Gastrocnemius medialis (tissue), 4 donors: ENCODE measurements around the gene TTLL12. TPM values are rescaled to one million over a fixed set of nuclear protein-coding genes. Genes with fewer than 3 reads are reported as not detected.

ENCODE experiments used
- ATAC-seq, 2 donors: fragments of 150-250 bp; one replicate each; pipeline ENCODE4 v1.9.1; 2016
- DNase-seq, 2 donors: peaks; one replicate each; pipeline ENCODE4 v3.0.0-alpha.2; 2019
- H3K27ac ChIP-seq, 4 donors: fragments of 200-600 bp; sonication (generic); 1 replicate in 1 of 4; 2 replicates in 3 of 4; pipeline ENCODE4 v1.5.1; 2016 to 2018; ENCODE audit warnings: mild to moderate bottlenecking in 2 of 4, moderate library complexity in 1 of 4
- H3K27me3 ChIP-seq, 3 donors: fragments of 200-600 bp; sonication (generic) in 2 of 3; 1 replicate in 1 of 3; 2 replicates in 2 of 3; pipeline versions ENCODE4 v1.5.1 to v1.6.0; 2016 to 2019; ENCODE audit warnings: mild to moderate bottlenecking in 1 of 3, moderate library complexity in 1 of 3
- H3K36me3 ChIP-seq, 2 donors: fragments of 200-600 bp; sonication (generic) in 1 of 2; one replicate each; pipeline ENCODE4 v1.5.1; 2017 to 2018
- H3K4me1 ChIP-seq, 2 donors: fragments of 200-600 bp; sonication (generic) in 1 of 2; one replicate each; pipeline ENCODE4 v1.5.1; 2016 to 2017; ENCODE audit warnings: mild to moderate bottlenecking in 2 of 2
- H3K4me3 ChIP-seq, 4 donors: fragments of 200-600 bp; sonication (generic) in 3 of 4; 1 replicate in 1 of 4; 2 replicates in 3 of 4; pipeline ENCODE4 v1.5.1; 2016 to 2019; ENCODE audit warnings: mild to moderate bottlenecking in 2 of 4
- H3K9me3 ChIP-seq, 3 donors: fragments of 200-600 bp; sonication (generic) in 2 of 3; 1 replicate in 1 of 3; 2 replicates in 2 of 3; pipeline ENCODE4 v1.5.1; 2016 to 2019
- POLR2A ChIP-seq, 2 donors: fragments of 450-650 bp; IDR thresholded peaks; one replicate each; pipeline ENCODE4 v1.6.1; 2017; ENCODE audit warnings: antibody characterized with exemption in 2 of 2, mild to moderate bottlenecking in 2 of 2, moderate library complexity in 2 of 2
- in situ Hi-C, 4 donors: fragments of 200-750 bp; cut with MboI; loops; one replicate each; pipeline versions ENCODE4 v1.15.0 to v1.8.0; 2017; ENCODE audit warnings: low sequenced_read_pairs in 4 of 4
- intact Hi-C: fragments of 100-400 bp; cut with DNase I; formaldehyde crosslinking; loops from one replicate; pipeline ENCODE4 v1.15.1; 2023; ENCODE audit warnings: low total_unique reads
- total RNA-seq, 4 donors: library from RNA; depleted of rRNA; stranded (reverse); fragments of >200 nt; gene quantifications; one replicate each; pipeline versions ENCODE4 v1.1.0 to v1.2.3, GENCODE V29; 2016
- TF ChIP-seq, protein P1 (sequence below), 5 experiments: fragments of 450-650 bp in 3 of 5; fragments of 200-600 bp in 2 of 5; sonication (generic) in 2 of 5; IDR thresholded peaks in 4 of 5; conservative IDR thresholded peaks in 1 of 5; 1 replicate in 4 of 5; 2 replicates in 1 of 5; pipeline ENCODE4 v1.5.1; 2016 to 2019; ENCODE audit warnings: antibody characterized with exemption in 5 of 5, mild to moderate bottlenecking in 3 of 5, moderate library complexity in 3 of 5

Gene TTLL12
- total RNA-seq, 4 donors from 2014 or later: 13.7 to 41.8 (median 19.6) TPM

DNA sequence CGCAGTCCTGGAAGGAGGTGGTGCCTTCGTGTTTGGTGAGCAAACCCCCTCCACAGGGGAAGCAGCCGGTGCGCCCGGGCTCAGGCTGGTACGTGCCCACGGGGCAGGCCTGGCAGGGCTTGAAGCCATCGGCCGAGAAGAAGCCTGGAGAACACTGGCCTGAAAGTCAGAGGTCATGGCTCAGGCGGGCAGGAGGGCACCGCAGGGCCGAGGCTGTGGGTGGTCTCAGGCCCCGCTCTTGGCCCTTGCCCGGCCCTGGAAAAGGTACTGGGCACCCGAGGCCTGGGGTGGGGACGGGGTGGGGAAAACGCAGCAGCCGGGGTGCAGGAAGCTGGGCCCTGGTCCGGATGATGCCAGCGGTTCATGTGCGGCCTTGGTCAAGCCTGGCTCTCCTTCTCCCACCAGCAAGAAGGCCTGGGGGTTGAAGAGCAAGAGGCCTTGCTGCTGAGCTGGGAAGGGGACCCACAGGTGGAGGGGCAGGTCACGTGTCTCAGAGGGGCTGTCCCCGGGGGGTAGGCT lies 25.6 kb upstream of the TTLL12 start:
- TF ChIP-seq, protein P1, sequence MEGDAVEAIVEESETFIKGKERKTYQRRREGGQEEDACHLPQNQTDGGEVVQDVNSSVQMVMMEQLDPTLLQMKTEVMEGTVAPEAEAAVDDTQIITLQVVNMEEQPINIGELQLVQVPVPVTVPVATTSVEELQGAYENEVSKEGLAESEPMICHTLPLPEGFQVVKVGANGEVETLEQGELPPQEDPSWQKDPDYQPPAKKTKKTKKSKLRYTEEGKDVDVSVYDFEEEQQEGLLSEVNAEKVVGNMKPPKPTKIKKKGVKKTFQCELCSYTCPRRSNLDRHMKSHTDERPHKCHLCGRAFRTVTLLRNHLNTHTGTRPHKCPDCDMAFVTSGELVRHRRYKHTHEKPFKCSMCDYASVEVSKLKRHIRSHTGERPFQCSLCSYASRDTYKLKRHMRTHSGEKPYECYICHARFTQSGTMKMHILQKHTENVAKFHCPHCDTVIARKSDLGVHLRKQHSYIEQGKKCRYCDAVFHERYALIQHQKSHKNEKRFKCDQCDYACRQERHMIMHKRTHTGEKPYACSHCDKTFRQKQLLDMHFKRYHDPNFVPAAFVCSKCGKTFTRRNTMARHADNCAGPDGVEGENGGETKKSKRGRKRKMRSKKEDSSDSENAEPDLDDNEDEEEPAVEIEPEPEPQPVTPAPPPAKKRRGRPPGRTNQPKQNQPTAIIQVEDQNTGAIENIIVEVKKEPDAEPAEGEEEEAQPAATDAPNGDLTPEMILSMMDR (IDR thresholded peaks at IDR 0.05 in 4 of 5, conservative IDR thresholded peaks at IDR 0.05 in 1 of 5): no peak
- no peak for TF ChIP-seq POLR2A (IDR thresholded peaks at IDR 0.05)
- Histone ChIP-seq H3K9me3 (no peaks in the 10 kb centered on the region), H3K4me3 (no peak overlapping the region), H3K36me3 (no peaks in the 10 kb centered on the region), H3K27me3 (no peaks in the 10 kb centered on the region), H3K4me1 (no peaks in the 10 kb centered on the region), H3K27ac (no peak overlapping the region)
- no peak for DNase-seq
- in situ Hi-C loops: no loop called here
- no peak for ATAC-seq
- intact Hi-C loops: no loop called here

- no peak for TF ChIP-seq POLR2A (IDR thresholded peaks at IDR 0.05)
- TF ChIP-seq, protein P1 (IDR thresholded peaks at IDR 0.05 in 4 of 5, conservative IDR thresholded peaks at IDR 0.05 in 1 of 5): no peak
- Histone ChIP-seq H3K9me3 (no peaks in the 10 kb centered on the region), H3K4me3 (no peak overlapping the region), H3K4me1 (no peaks in the 10 kb centered on the region), H3K27me3 (no peaks in the 10 kb centered on the region), H3K27ac (no peak overlapping the region), H3K36me3 (no peaks in the 10 kb centered on the region)
- intact Hi-C loops: no loop called here
- ATAC-seq: no peak
- in situ Hi-C loops: no loop called here
- DNase-seq: no peak
Observed at GRCh38 chr22:43211941-43212433, 25.1 kb upstream of the TTLL12 start.

GRCh38 chr22:43210631-43211515 lies 23.9 kb upstream of the TTLL12 start:
- intact Hi-C loops (no loop called here), in situ Hi-C loops (no loop called here)
- Histone ChIP-seq H3K27ac (no peak overlapping the region), H3K27me3 (no peaks in the 10 kb centered on the region), H3K4me3 (no peak overlapping the region), H3K9me3 (no peaks in the 10 kb centered on the region), H3K36me3 (no peaks in the 10 kb centered on the region), H3K4me1 (no peaks in the 10 kb centered on the region)
- ATAC-seq (no peak), DNase-seq (no peak)
- TF ChIP-seq POLR2A (IDR thresholded peaks at IDR 0.05): no peak

- no peak for ATAC-seq
- Histone ChIP-seq H3K4me3 (no peak overlapping the region), H3K36me3 (no peaks in the 10 kb centered on the region), H3K27me3 (no peaks in the 10 kb centered on the region), H3K27ac (no peak overlapping the region), H3K9me3 (no peaks in the 10 kb centered on the region), H3K4me1 (no peaks in the 10 kb centered on the region)
- in situ Hi-C loops (no loop called here), intact Hi-C loops (no loop called here)
- no peak for TF ChIP-seq POLR2A (IDR thresholded peaks at IDR 0.05)
- TF ChIP-seq, protein P1 (IDR thresholded peaks at IDR 0.05 in 4 of 5, conservative IDR thresholded peaks at IDR 0.05 in 1 of 5): no peak
- no peak for DNase-seq
Observed at GRCh38 chr22:43209971-43210370, 23.0 kb upstream of the TTLL12 start.

DNA sequence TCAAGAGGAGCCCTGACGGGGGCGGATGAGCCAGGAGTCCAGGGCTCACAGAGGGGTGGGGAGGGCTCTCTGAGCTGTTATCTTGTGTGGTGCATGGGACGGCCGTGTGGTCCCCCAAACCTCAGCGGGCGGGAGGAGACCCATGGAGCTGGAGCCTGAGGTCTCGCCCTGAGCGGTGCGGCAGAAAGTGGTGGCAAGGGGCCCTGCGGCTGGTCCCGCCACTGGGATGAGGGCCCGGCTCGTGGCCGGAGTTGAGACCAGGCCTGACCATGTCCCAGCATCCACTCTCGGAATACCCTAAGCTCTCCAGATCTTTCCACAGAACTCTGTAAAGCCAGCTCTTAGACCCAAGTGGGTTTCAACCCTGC lies 22.6 kb upstream of the TTLL12 start:
- Histone ChIP-seq H3K4me1 (no peaks in the 10 kb centered on the region), H3K27ac (no peak overlapping the region), H3K27me3 (no peaks in the 10 kb centered on the region), H3K9me3 (no peaks in the 10 kb centered on the region), H3K36me3 (no peaks in the 10 kb centered on the region), H3K4me3 (no peak overlapping the region)
- in situ Hi-C loops (no loop called here), intact Hi-C loops (no loop called here)
- TF ChIP-seq, protein P1 (IDR thresholded peaks at IDR 0.05 in 4 of 5, conservative IDR thresholded peaks at IDR 0.05 in 1 of 5): no peak
- TF ChIP-seq POLR2A (IDR thresholded peaks at IDR 0.05): no peak
- DNase-seq (no peak), ATAC-seq (no peak)
